ENCODE measurements around the gene PPFIBP2. TPM values are rescaled to one million over a fixed set of nuclear protein-coding genes. Genes with fewer than 3 reads are reported as not detected.

The PPFIBP2 gene
- total RNA-seq, 2 experiments from 2014 or later, result 7.9 to 13.2 TPM

DNA sequence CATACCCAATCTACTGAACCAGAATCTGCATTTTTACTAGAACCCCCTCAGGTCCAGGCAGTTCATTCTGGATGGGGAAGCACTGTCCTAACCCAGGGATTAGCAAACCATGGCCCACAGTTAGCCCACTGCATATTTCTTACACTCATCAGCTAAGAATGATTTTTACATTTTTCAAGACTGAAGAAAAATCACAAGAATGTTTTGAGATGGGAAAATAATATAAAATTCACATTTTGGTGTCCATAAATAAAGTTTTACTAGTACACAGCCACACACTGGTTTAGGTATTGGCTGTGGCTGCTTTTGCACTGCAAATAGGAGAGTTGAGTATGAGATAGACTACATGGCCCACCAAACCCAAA lies 59.4 kb downstream of the PPFIBP2 start:
- no peak overlapping the region for H3K27ac Mint-ChIP-seq
- intact Hi-C loops (cut with DNase I, micrococcal nuclease), result loop anchor here in 1 of 2 experiments (5.0 kb wide), 1 partner anchor 114 kb away; no protein-coding TSS in a partner anchor
- H3K4me3 Mint-ChIP-seq, result no peak overlapping the region
- peaks cover 3% of the 10 kb centered on the region for H3K36me3 Mint-ChIP-seq (ENCODE audit: low read depth)
- peaks cover 1% of the 10 kb centered on the region for H3K9me3 Mint-ChIP-seq (ENCODE audit: low read depth)
- H3K27me3 Mint-ChIP-seq, result peaks cover 9% of the 10 kb centered on the region
- CTCF ChIA-PET, result interaction anchor here (0.6 kb wide), 1 partner anchor 55 kb away, joined by 3 read pairs; no protein-coding TSS in a partner anchor
- DNase-seq (no peak), ATAC-seq (no peak)
- peaks cover 34% of the 10 kb centered on the region for H3K4me1 Mint-ChIP-seq
- POLR2A ChIA-PET, result no interaction called here

DNA sequence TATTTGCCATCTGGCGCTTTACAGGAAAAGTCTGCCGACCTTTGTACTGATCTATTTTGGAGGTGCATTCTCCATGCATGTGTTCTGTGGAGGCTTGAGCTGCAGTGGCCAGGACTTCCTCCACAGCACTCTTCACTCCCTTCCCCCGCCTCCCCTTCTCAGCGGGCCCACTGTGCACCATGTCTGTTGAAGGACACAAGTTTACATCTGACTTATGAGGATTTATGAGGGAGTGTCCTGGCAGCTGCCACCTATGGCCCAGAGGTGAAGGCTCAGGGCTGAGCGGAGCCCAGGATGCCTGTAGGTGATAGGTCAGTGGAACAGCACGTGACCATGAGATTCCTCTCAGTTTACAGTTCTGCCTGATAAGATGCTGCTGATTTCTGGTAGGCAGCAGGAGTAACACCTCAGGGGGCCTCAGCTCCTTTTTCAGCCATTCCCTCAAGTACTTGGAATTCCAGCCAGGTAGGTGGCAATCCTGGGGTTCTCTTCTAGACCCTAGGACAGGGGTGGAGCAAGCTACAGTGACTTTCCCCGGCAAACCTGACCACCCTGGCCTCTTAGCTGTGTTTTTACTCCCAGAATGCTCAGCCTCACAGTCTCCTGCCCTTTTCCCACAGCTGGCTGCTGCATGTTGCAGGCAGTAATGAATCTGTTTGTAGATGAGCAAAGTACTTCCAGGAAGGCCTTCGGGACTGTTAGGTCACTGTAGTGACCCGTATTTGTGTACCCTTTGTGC lies 59.9 kb downstream of the PPFIBP2 start:
- no peak for DNase-seq
- no peaks in the 10 kb centered on the region for H3K9me3 Mint-ChIP-seq (ENCODE audit: low read depth)
- ChIA-PET POLR2A (no interaction called here), CTCF (interaction anchor here (0.6 to 1.6 kb wide), 3 partner anchors 11 to 54 kb away, joined by 3 to 5 read pairs (median 3); no protein-coding TSS in a partner anchor)
- H3K4me1 Mint-ChIP-seq, result peaks cover 40% of the 10 kb centered on the region
- no peak overlapping the region for H3K27ac Mint-ChIP-seq
- H3K27me3 Mint-ChIP-seq, result peaks cover 9% of the 10 kb centered on the region
- H3K4me3 Mint-ChIP-seq, result no peak overlapping the region
- ATAC-seq, result no peak
- intact Hi-C loops (cut with DNase I, micrococcal nuclease), result loop anchor here in 1 of 2 experiments (5.0 kb wide), 1 partner anchor 114 kb away; no protein-coding TSS in a partner anchor
- no peaks in the 10 kb centered on the region for H3K36me3 Mint-ChIP-seq (ENCODE audit: low read depth)

GRCh38 chr11:7574491-7575130 lies 60.8 kb downstream of the PPFIBP2 start:
- POLR2A ChIA-PET, result no interaction called here
- H3K27me3 Mint-ChIP-seq, result peaks cover 9% of the 10 kb centered on the region
- peaks cover 41% of the 10 kb centered on the region for H3K4me1 Mint-ChIP-seq
- intact Hi-C loops (cut with DNase I, micrococcal nuclease), result loop anchor here in 1 of 2 experiments (5.0 kb wide), 1 partner anchor 113 kb away; no protein-coding TSS in a partner anchor
- ATAC-seq (no peak), DNase-seq (no peak)
- no peaks in the 10 kb centered on the region for H3K9me3 Mint-ChIP-seq (ENCODE audit: low read depth)
- no peak overlapping the region for H3K27ac Mint-ChIP-seq
- no peaks in the 10 kb centered on the region for H3K36me3 Mint-ChIP-seq (ENCODE audit: low read depth)
- H3K4me3 Mint-ChIP-seq, result no peak overlapping the region
- CTCF ChIA-PET, result interaction anchor here (1.3 to 1.6 kb wide), 2 partner anchors 10 to 19 kb away, joined by 3 to 5 read pairs; no protein-coding TSS in a partner anchor

DNA sequence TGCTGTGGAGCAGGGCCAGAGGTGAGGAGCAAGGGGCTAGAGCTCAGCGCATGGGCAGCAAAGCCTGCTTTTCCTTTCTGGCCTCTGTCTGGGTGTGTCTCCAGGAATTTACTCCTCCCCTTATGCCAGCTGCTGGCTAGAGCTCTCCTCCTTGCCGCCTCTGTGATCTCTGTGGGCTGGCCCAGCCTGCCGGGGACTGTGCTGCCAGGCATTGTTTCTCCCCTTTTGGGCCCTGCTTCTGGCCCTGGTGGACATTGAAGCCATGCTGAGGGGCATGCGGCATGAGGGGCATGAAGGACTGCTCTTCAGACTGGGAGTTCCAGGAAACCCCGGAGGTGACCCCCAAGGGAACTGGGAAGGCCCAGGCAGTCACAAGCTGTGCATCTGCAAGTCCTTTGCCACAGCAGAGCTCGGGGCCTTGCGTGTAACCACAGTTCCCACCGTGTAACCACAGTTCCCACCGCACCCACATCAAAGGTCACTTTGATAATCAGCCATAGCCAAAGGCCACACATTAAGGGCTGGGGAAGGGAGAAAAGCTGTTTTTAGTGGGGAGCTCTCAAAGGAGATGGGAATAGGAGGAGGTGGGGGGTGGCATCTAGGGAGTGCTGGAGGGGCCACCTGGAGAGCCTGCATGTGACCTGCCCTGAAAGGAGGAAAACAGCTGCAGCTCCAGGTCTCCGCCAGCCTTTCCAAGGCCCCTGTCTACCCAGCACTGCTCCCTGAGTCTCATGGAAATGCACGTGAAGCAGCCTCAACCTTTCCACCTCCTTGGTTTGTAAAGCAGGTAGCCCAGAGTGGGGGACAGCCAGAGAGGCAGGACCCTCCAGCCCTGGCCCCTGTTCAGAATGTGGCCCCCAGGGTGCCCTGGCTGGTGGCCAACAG lies 62.3 kb downstream of the PPFIBP2 start:
- no peak overlapping the region for H3K4me3 Mint-ChIP-seq
- H3K27ac Mint-ChIP-seq, result no peak overlapping the region
- H3K36me3 Mint-ChIP-seq (ENCODE audit: low read depth), result no peaks in the 10 kb centered on the region
- intact Hi-C loops (cut with DNase I, micrococcal nuclease), result no loop called here
- ChIA-PET CTCF (interaction anchor here (1.1 to 1.2 kb wide), 2 partner anchors 115 to 126 kb away, joined by 3 to 5 read pairs; no protein-coding TSS in a partner anchor), POLR2A (no interaction called here)
- ATAC-seq (no peak), DNase-seq (peak; percentile 31)
- peaks cover 9% of the 10 kb centered on the region for H3K27me3 Mint-ChIP-seq
- H3K4me1 Mint-ChIP-seq, result peaks cover 41% of the 10 kb centered on the region
- no peaks in the 10 kb centered on the region for H3K9me3 Mint-ChIP-seq (ENCODE audit: low read depth)

- intact Hi-C loops (cut with DNase I, micrococcal nuclease), result loop anchor here in 1 of 2 experiments (1.0 kb wide), 1 partner anchor 64 kb away; the partner anchor contains the start of gene PPFIBP2
- CTCF ChIA-PET, result interaction anchor here (1.1 to 1.2 kb wide), 2 partner anchors 114 to 125 kb away, joined by 3 to 5 read pairs; no protein-coding TSS in a partner anchor
- H3K36me3 Mint-ChIP-seq (ENCODE audit: low read depth), result no peaks in the 10 kb centered on the region
Measured at GRCh38 chr11:7576726-7577290, 63.0 kb downstream of the PPFIBP2 start.

DNA sequence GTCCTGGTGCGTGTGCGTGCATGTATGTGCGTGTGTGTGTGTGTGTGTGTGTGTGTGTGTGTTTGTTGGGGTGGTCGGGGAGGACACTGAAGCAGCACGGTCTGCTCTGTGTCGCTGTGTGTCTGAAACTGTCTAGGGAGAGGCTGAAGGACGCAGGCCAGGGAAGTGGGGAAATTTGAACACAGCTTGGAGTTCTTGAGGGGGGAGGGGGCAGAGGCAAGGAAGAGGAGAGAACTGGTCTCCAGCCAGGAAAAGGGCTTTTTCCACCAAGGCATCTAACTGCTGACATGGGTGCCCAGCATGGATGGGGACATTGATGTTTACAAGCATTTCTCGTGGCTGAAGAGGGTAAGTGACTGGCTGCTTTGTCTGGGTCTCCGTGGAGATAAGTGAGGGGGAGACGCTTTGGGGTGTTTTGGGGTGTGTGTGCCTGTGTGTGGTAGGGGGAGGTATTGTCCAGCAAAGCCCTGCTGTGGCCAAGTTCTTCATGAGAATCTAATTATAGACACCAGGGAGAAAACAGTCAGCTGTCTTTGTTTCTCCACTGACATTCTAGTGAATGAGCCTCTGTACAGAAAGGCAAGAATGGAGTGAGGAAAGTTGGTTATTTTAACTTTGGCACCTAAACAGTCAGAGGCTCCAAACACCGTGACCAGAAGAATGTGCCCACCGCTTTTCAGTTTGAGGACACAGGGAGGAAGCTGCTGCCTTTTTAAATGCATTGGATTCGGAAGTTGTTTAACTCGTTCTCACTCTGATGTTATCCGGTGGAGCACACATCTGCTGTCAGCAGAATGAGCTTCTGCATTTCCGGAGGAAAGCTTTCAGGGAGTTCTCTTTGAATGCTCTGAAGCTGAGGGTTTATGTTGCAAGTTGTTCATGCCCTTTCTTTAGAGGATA lies 63.7 kb downstream of the PPFIBP2 start:
- ATAC-seq, result peak; percentile 70
- Mint-ChIP-seq H3K27ac (peak overlapping the region; percentile 13), H3K4me1 (peaks cover 41% of the 10 kb centered on the region), H3K27me3 (peaks cover 7% of the 10 kb centered on the region), H3K9me3 (ENCODE audit: low read depth) (no peaks in the 10 kb centered on the region), H3K4me3 (peak overlapping the region; percentile 29), H3K36me3 (ENCODE audit: low read depth) (no peaks in the 10 kb centered on the region)
- intact Hi-C loops (cut with DNase I, micrococcal nuclease), result loop anchor here in 1 of 2 experiments (1.0 kb wide), 1 partner anchor 64 kb away; the partner anchor contains the start of gene PPFIBP2
- DNase-seq, result peak; percentile 19
- CTCF ChIA-PET, result interaction anchor here (0.6 to 1.2 kb wide), 3 partner anchors 16 to 428 kb away, joined by 3 to 4 read pairs (median 3); no protein-coding TSS in a partner anchor
- POLR2A ChIA-PET, result interaction anchor here (0.7 to 1.3 kb wide), 2 partner anchors 65 to 1684 kb away, joined by 3 to 5 read pairs; no protein-coding TSS in a partner anchor

More at GRCh38 chr11:7576726-7577290, 63.0 kb downstream of the PPFIBP2 start:
- Mint-ChIP-seq H3K27me3 (peaks cover 9% of the 10 kb centered on the region), H3K4me1 (peaks cover 41% of the 10 kb centered on the region), H3K27ac (no peak overlapping the region), H3K9me3 (ENCODE audit: low read depth) (no peaks in the 10 kb centered on the region), H3K4me3 (no peak overlapping the region)
- no peak for ATAC-seq
- no peak for DNase-seq
- POLR2A ChIA-PET, result no interaction called here

DNA sequence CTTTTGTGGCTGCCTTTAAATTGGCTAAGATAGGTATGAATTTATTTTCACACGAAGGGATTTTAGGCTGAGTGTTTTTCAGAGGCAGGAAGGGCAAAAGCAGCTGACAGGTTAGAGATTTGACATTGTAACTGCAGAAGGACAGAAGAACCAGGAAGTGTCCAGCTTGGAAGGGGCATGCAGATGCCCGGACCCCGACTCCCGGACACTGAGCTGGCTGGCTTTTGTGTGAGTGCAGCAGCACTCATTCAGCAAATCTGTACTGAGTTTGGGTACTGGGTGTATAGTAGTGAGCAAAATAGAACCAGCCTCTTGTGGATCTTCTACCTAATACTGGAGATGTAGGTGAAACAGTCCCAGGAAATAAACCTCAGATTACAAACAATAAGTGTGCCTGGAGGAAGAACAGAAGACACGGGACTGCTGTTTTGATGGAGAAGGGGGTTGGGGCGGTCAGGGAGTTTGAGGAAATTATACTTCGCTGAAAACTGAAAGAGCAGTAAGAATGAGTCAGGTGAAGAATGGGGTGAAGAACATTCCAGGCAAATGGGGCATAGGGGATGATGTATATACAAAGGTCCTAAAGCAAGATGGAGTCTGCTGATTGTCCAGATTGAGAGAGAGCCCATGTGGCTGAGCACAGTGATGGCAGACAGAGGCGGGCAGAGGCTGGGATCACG lies 64.6 kb downstream of the PPFIBP2 start:
- peak overlapping the region; percentile 29 for H3K4me3 Mint-ChIP-seq
- H3K4me1 Mint-ChIP-seq, result peaks cover 48% of the 10 kb centered on the region
- ChIA-PET CTCF (interaction anchor here (0.7 kb wide), 1 partner anchor 428 kb away, joined by 4 read pairs; no protein-coding TSS in a partner anchor), POLR2A (interaction anchor here (0.7 to 1.3 kb wide), 2 partner anchors 66 to 1685 kb away, joined by 3 to 5 read pairs; no protein-coding TSS in a partner anchor)
- H3K36me3 Mint-ChIP-seq (ENCODE audit: low read depth), result no peaks in the 10 kb centered on the region
- peaks cover 7% of the 10 kb centered on the region for H3K27me3 Mint-ChIP-seq
- ATAC-seq (no peak), DNase-seq (no peak)
- intact Hi-C loops (cut with DNase I, micrococcal nuclease), result no loop called here
- no peak overlapping the region for H3K27ac Mint-ChIP-seq
- no peaks in the 10 kb centered on the region for H3K9me3 Mint-ChIP-seq (ENCODE audit: low read depth)

DNA sequence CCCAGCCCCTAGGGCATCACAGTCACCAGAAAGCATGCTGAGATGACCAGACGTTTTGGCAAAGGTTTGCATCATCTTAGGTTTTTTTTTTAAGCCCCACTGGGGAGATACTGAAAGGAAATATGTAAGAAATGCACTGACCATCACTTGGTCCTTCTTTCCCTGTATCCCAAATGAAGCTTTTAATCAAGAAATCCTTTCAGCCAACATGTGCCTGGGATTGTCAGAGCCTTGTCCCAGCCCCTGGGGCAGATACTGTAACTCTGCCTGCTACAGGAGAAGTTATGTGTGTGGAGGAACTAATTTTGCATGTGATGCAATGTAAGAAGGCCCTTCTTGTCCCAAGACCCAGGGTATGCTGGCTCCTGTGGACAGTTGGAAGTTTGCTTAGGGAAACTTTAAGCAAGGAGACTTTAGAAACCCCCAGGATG lies 65.6 kb downstream of the PPFIBP2 start:
- ATAC-seq, result no peak
- peaks cover 48% of the 10 kb centered on the region for H3K4me1 Mint-ChIP-seq

DNA sequence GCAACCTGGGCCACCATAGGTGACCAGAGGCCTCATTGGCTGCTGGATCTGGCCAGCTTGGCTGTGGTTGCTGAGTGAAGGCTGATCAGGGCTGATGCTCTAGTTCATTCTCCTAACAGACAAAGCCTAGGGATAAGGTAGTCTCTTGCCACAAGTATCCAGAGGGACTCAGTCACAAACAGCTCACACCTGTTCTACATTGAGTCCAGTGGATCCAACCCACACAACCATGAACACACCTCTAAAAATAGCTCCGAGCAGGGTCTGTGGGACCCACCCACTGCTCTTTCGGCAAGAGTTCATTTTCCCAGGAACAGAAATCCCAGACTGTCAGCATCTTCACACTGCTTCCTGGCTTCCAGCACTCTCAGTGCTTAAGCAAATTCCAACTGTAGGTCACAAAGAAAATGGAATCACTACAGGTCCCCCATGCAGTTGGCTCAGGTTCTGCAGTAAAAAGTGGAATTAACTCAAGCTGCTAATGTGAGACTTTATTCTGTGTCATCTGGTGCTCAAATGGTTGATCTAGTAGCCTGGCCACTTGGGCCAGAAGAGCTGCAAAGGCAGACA lies 67.3 kb downstream of the PPFIBP2 start:
- ChIA-PET CTCF (interaction anchor here (1.2 to 2.4 kb wide), 2 partner anchors 10 to 20 kb away, joined by 3 to 12 read pairs; no protein-coding TSS in a partner anchor), POLR2A (no interaction called here)
- no peak overlapping the region for H3K4me3 Mint-ChIP-seq
- peaks cover 35% of the 10 kb centered on the region for H3K4me1 Mint-ChIP-seq
- intact Hi-C loops (cut with DNase I, micrococcal nuclease), result no loop called here
- no peaks in the 10 kb centered on the region for H3K27me3 Mint-ChIP-seq
- no peaks in the 10 kb centered on the region for H3K9me3 Mint-ChIP-seq (ENCODE audit: low read depth)
- no peaks in the 10 kb centered on the region for H3K36me3 Mint-ChIP-seq (ENCODE audit: low read depth)
- H3K27ac Mint-ChIP-seq, result no peak overlapping the region
- DNase-seq, result no peak
- no peak for ATAC-seq

More for the DNA sequence above, 65.6 kb downstream of the PPFIBP2 start:
- POLR2A ChIA-PET, result no interaction called here
- Mint-ChIP-seq H3K4me3 (no peak overlapping the region), H3K27ac (no peak overlapping the region), H3K9me3 (ENCODE audit: low read depth) (no peaks in the 10 kb centered on the region), H3K27me3 (peaks cover 7% of the 10 kb centered on the region), H3K36me3 (ENCODE audit: low read depth) (no peaks in the 10 kb centered on the region)
- intact Hi-C loops (cut with DNase I, micrococcal nuclease), result no loop called here
- no peak for DNase-seq
- CTCF ChIA-PET, result interaction anchor here (0.6 kb wide), 1 partner anchor 49 kb away, joined by 3 read pairs; no protein-coding TSS in a partner anchor
